Myocyte (in vitro differentiated cells): ENCODE measurements around the gene SMAD2. TPM values are rescaled to one million over a fixed set of nuclear protein-coding genes. Genes with fewer than 3 reads are reported as not detected.
"Not testable (repeated sequence)": the region's sequence is repeated elsewhere in the genome, so short reads cannot be mapped to it uniquely, and the experiment has no call there.

Experiments
- DNase-seq: peaks from one replicate; pipeline ENCODE4 v3.0.0-alpha.2; 2012; ENCODE audit warnings: low read depth
- polyA plus RNA-seq: library from polyadenylated mRNA; unstranded; fragments of >200 nt; gene quantifications from one replicate; pipeline ENCODE4 v1.2.1, GENCODE V29; 2012; ENCODE audit warnings: missing spikeins
- total RNA-seq: library from RNA; depleted of rRNA; stranded (reverse); fragments of >200 nt; gene quantifications from 2 replicates; pipeline ENCODE4 v1.2.3, GENCODE V29; 2014

Gene SMAD2
- total RNA-seq, result 90.4 and 101 TPM in 2 replicates
- 60.9 TPM for polyA plus RNA-seq

DNA sequence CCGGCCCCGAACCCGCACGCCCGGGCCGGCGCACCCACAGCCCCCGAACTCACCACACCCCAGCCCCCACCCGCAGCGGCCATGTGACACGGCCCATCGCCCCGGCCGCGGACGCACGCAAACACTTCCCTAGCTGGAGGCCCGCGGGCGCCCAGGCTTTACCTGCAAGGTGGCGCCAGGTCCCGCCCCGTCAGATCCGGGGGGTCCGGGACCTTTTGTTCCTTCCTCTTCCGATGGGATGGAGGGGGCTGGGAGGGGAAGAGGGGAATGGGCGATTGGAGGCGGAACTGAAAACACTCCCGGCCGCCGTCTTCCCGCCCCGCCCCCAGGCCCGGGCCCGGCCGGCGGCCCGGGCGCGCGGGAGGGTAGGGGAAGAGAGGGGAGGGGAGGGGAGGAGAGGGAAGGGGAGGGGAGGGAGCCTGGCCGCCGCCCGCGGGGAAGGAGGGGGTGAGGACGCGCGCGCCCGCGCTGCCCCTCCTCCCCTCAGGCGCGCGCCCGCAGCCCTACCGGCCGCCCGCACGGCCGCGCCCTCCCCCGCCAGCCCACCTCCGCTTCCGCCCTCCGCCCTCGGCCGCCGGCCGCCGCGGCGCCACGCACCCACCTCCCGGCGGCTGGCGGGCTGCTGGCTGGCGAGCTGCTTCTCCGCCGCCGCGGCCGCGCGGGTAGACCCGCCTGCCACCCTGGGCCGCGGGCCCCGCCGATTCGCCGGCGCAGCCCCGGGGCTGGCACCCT, at the start of gene SMAD2:
Gene SMAD2 (minus strand): TSS at position 461 of the 732 bp plus-strand sequence. CDS start 33,903 bp downstream, outside the sequence.
- peak; percentile 70 for DNase-seq

DNA sequence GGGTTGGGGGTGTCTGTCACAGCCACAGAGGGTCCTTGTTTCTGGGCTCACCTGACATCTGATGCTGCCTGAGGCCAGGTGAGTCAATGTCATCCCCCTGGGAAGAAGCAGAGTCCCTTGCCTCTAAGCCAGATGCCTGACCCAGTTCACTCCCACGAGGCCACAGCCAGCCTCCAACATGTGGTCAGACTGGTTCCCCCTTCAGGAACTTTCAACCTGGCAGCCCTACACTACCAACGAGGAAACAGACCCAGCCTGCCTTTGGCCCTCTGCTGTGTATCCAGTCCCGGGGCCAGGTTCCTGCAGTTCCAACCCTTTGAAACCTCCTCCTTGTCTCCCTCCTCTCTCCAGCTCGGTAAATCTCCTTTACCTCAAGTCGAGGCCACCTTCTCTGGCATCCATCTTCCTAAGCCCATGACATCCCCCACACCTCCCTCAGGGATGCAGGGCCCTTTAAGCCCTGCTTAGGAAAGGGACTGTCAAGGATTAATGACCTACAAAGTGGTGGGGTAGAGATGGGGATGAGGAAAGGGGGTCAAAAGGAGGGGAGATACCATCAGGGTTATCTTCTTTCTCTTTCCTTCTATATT, 49.2 kb upstream of the SMAD2 start:
- DNase-seq, result no peak

DNA sequence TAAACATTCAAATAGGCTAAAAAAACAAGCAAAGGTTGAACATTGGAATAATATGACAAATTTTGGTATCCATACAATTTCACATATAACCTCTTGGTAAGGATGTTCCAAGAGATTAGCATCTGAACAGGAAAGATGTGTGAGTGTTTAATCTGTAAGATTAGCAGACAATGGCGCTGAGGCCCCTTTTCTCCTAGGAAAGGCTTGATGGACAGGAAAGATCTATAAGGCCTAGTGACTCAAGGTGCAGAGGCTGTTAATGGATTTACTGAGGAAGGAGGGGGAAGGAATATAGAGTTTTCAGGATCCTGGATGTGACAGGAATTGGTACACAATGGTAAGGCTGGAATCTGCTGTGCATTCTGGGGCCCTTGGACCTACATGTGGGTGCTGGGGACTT, 48.1 kb upstream of the SMAD2 start:
- no peak for DNase-seq

DNA sequence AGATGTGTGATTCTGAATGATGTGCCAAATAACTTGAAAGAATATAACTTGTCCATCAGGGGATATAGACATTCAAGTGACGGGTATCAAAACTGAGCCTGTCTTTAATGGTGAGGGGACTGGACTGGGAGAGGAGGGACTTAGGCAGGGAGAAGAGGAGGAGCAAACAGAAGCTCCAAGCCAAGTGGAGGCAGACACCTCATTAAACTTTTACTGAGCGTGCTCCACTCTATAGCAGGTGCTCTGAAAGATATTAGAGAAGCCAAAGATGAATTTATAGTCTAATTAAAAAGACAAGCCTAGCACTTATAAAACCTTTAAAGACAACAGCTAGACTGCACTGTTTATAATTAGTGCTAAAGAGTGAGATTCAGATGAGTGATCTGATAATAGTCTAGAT, 47.7 kb upstream of the SMAD2 start:
- no peak for DNase-seq

DNA sequence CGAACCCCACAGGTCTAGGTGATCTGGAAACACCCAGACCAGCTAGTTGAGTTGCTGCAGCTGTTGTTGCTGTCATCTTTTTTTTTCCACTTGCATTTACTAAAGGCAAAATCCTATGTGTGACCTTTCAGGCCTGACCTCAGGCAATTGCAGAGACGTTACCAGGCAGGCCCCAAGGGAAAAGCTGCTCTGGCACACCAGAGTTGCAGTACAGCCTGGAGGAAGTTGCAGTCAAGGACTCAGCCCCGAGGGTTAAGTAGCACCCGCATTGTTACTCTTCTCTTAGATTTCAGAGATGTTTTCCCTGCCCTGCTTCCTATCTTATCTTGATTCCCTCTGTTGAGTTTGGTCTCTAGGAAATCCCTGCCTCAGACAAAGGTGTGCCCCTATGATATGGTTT, 45.2 kb upstream of the SMAD2 start:
- no peak for DNase-seq

DNA sequence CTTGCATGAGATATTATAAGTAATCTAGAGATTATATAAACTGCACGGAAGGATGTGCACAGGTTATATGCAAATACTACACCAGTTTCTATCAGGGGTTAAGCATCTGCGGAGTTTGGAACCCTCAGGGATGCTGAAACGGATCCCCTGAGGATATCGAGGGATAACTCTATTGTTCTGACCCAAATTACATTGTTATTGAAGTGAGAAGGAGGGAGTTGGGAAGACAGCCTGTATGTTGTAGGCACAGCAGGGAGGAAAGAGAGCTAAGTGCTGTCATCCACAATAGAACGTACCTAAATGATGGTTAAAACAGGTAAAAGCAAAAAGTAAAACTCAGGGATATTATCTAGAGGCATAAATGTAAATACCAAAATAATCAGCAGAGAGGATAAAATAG, 44.6 kb upstream of the SMAD2 start:
- DNase-seq, result no peak

DNA sequence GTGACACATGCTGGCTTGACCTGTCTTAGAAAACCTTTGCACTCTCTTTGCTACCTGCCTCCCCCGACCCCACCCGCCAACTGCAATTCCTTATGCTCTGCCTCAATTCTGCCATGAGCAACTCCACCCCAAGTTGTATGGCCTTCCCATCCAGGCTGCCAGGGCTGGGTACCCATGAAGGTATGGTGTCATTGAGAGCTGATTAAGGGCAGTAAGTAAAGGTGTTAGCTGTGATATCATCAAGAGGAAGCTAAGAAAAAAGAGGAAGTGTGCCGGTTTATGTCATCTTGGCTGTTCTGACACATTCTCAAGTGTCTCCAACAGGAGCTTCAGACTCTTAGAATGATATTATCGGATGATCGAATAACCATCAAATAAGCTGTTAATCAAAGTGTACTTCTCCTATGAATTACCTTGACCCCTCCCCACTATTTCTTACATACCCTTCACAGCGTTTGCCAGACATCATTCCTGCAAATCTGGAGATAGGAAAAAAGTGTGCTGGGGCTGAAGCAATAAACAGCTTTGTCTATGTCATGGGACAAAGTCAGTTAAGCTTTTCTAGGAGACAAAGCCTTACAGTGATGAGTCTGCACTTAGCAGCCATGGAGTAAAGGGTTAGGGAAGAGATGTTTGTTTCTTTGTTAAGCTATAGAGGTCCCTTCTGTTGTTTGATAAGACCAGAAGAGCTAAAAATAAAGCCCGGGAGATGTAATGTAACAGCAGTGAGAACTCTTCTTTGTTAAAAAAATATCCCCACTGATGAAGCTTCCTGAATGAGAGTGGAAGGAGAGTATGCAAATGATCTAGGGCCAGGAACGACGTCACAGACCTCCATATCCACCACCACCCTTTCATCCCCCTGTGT, 40.4 kb upstream of the SMAD2 start:
- no peak for DNase-seq

DNA sequence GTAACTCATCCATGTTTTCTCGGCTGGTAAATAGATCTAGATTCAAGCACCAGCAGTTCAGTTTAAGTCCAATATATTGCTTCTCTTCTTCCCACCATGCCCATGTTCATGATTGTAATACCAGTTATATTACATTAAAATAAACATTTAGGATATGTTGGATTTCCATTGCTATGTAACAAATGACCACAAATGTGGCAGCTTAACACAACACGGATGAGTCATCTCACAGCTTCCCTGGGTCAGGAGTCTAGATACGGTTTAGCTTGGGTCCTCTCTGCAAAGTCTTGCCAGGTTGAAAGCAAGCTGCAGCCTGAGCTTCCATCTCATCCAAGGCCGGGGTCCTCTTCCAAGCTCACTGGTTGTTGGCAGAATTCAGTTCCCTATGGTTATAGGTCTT, 39.4 kb upstream of the SMAD2 start:
- DNase-seq, result peak; percentile 37

DNA sequence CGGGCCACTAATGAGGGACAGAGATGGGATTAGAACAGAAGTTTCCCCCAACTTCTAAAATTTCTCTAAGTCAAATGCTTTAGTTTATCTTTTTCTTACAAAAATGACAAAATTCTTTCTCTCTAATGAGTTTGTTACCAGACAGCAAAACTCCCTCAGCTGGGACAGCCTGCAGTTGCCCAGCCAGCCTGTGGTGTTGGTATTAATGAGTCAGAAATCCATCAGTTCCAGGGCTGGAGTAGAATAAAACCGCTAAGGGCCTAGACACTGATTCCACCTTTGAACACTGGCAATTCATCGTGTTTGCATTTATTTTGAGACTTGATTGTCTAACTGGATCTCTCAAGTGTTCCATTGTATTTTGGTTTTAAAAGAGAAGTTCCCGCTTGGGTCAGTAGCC, 38.3 kb upstream of the SMAD2 start:
- peak; percentile 57 for DNase-seq

DNA sequence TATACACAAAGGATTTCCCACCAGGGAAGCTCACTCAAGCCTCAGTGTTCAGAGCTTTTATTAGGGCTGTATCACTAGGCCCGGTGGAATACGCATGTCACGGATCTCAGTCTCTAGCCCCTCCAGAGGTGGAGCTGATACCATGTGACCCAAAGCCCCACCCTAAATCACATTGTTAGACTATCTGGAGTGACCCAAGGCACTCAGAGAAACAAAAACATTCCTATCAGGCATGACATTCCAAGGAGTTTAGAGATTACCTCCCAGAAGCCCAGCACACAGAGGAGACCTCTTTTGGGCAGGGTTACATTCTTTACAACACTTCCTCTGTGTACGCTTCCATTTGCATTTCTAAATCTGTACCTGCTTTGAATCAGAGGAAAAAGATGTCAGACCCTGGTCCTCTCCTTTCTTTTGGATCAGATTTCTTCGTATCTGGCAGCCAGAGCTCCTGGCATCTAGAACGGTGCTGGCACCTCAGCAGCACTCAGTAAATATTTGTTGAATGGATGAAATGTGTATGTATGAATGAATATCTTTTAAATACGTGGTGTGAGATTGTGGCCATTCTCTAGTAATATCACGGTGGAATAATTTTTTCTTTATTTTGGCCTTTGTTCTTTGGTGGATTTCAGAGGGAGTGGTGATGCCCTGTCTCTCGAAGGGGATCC, 37.7 kb upstream of the SMAD2 start:
- peak; percentile 53 for DNase-seq

DNA sequence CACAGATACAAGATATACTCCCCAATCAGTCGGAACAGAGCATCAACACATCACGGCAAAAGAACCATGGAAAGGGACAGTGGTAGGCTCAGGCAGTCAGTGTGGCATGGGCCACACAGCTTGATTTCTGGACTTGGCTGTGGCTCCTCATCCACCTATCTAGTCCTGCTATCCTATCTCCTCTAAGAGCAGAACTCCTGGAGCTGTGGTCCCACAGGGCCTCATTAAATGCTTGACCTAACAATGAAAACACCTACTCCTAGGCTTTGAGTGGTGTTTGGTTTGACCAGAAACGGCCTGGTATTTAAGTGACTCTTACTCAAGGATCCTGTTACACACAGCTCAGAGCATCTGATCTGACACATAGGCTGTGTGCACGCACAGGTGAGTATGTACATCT, 33.6 kb upstream of the SMAD2 start:
- DNase-seq, result no peak

DNA sequence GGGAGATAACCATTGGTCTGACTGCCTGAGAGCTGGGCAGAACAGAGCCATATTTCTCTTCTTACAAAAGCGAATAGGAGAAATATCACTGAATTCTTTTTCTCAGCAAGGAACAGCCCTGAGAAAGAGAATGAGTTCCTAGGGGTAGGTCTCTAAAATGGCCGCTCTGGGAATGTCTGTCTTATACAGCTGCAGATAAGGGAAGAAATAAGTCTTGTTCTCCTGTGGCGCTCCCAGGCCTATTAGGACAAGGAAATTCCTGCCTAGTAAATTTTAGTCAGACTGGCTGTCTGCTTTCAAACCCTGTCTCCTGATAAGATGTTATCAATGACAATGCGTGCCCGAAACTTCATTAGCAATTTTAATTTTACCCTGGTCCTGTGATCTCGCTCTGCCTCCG, 30.5 kb upstream of the SMAD2 start:
- not testable (repeated sequence) for DNase-seq

DNA sequence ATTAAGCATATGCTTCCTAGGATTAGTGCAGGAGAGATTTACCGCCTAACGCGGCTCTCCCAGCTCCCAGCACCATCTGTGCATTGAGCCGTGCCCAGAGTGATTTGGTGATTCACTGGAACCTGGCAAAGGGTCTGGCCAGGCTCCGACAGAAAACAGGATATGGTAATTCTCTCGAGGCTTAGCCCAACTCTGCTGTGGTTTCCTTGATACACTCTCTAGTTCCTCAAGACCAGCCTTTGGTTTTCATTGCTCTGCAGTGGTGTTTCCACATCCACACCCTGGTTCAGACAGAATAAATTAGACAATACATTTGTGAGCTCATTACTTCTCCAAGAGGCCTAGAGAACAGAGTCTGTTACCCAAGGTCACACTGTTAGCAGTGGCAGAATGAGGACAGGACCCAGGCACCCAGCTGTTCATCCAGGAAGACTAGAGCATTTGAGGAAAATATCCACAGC, 23.0 kb upstream of the SMAD2 start:
- peak; percentile 68 for DNase-seq

DNA sequence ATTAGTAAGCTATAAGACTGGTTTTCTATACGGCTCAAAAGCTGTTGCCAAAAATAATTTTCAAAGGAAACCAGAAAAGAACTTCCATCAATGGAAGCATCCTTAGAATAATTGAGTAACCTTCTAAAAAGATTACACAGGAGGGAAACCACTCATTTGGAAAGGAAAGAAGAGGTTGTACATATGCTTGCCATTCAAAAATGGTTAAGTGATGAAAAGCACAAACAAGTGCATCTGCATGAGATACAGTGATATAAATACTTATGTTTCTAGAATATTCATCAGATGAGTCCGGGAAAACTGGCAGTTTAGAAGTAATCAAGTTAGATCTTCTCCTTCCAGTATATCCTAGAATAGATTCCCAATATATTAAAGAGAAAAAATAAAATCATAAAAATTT, 20.1 kb upstream of the SMAD2 start:
- DNase-seq, result no peak

DNA sequence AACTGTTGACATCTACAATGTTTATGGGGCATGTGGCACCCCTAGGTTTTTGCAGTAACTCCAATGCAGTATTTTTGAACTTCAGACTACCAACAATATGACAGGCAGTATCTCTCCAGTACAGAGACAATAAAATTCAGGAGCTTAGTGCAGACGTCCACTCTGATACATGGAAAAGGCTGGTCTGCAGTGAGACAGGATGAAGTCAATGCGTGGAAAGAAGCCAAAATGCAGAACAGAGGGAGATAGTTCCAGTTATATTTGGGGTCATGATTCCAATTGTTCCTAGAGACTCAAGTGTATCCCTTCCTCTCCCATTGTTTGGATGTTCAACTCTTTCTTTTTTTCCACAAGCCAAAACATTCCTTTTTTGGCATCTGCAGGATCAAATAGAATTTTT, 18.7 kb upstream of the SMAD2 start:
- no peak for DNase-seq

DNA sequence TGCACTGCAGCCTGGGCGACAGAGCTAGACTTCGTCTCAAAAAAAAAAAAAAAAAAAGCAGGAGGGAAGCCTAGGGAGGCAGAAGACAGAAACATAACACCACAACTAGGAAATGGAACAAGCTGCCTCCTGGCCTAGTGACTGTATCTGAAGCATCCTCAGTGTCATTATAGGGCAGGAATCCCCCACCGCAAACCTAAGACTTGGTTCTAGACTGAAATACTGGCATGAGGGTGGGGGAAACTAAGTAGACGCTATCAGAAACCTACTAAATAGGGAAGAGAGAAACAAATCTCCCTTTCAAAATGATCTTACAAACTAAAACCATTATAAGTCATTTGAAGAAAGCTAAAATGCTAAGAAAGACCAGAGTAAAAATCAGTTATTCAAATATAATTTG, 16.4 kb upstream of the SMAD2 start:
- no peak for DNase-seq

DNA sequence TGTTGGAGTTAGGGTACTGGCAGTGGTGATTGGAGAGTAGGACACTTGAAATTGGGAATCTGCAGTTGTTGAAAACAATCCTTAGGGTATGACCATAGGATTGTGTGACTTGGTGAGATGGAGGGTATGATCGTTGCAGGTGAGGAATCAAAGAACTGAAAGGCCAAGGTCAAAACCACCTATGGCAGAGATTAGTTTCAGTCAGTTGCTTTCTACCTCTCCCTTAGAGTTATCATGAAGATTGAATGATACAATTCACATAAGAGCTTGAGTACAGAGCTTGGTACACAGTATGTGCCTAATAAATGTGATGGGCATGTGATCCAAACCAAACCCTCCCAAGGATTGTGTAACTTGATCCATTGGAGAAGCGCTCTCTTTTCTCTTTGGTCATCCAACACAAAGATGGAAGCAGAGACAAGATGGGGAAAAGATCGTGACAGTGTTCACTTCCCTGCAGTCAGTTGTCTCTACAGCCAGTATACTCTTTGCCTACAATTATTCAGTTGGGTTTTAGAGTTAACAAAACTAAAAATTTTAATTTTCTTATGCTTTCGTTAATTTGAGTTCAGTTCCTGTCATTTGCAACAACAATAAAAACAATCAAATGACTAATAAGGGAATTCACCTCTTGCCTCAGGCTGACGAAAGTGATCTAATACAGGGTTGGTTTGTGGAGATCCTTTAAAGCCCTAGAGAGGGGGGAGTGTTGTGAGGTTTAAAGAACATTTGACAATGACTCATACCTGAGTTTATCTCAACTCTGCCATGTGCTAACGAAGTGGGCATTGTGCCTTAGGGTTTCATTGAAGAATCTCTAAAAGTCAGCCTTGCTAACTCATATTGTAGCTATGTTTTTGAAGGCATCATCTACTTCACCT, 14.8 kb upstream of the SMAD2 start:
- DNase-seq, result peak; percentile 61

DNA sequence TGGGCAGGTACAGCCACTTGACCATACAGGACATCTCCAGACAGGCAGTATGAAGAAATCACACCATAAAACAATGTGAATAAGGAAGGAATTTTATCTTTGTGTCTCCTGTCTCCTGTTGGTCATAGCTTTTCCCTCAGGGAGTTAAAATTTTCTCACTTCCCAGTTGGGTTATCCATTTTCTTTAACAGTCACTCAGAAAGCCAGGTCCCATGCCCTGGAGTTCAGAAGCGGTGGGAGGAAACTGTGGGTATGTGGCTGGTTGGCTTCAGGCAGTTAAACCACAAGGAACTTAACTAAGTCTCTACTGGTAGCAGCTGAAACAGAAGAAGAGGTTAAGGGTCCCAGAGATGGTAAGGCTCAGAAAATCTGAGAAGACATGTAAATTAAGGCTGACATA, 6.5 kb upstream of the SMAD2 start:
- DNase-seq, result peak; percentile 30

DNA sequence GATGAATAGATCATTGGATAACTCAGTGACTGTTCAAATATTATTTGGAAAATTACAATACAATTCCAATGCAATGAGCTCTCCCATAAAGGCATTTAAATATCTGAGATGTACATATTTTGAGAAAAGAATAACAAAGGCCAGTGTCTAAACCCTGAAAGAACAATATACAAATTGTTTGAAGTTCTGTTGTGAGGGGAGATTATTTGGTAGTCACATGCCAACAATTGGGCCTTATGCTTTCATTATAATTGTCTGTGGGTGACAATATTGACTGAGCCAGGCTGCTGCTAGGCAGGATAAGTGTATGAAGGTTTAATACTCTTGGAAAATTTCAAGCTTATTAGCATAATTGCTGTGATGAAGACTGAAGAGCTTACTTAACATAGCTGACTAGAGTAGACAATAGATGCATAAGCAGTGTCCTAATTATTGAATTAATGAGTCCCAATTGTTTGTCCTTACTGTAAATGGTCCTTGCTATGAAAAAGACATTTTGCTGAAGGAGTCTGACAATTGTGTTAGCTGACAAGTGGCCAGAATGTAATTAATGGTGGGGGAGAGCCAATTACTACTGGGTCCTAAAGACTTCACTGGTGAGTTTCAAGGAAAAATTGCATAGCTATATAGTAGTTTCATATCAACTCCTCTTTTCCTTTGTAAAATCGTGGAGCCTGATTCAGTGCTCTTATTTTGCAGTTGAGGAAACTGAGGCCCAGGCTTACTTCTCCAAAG, 5.0 kb upstream of the SMAD2 start:
- no peak for DNase-seq

DNA sequence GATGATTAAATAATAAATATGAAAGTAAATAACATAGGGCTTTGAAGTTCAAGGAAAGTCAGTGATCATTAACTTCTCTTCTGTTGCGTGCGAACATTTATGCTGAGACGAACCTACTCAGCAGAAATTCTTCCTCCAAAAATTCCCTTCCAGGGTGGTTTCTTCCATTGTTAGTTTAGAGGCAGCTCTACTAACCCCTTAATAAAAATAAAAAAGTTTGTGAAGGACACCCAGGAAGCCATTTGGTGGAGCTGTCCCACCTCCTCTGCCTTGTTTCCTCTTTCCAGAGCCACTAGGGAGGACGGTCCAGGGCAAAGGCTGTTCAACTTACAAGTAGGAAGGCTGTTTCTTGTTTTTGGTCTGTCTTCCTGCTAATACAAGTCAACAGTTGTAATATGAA, 2.1 kb upstream of the SMAD2 start:
- DNase-seq, result no peak
